Progenitor cell of endocrine pancreas (in vitro differentiated cells): ENCODE measurements around the gene DPPA2. TPM values are rescaled to one million over a fixed set of nuclear protein-coding genes. Genes with fewer than 3 reads are reported as not detected.

ENCODE experiments used
- DNase-seq: peaks from one replicate; pipeline ENCODE4 v3.0.0; 2021; ENCODE audit warnings: low spot score; ENCODE audit not compliant: unreplicated experiment
- H3K27ac Mint-ChIP-seq: 2 replicates; pipeline ENCODE4 v1.8.0; 2021; ENCODE audit warnings: mild to moderate bottlenecking, moderate library complexity, mixed read lengths
- H3K27me3 Mint-ChIP-seq: 2 replicates; pipeline ENCODE4 v1.8.0; 2021; ENCODE audit warnings: mixed read lengths
- H3K36me3 Mint-ChIP-seq: 2 replicates; pipeline ENCODE4 v1.8.0; 2022; ENCODE audit warnings: mixed read lengths; ENCODE audit not compliant: insufficient read depth
- H3K4me1 Mint-ChIP-seq: 2 replicates; pipeline ENCODE4 v1.8.0; 2021; ENCODE audit warnings: low read depth, mixed read lengths
- H3K4me3 Mint-ChIP-seq: 2 replicates; pipeline ENCODE4 v1.8.0; 2021; ENCODE audit warnings: low read depth, mild to moderate bottlenecking, moderate library complexity, mixed read lengths
- H3K9me3 Mint-ChIP-seq: 2 replicates; pipeline ENCODE4 v1.8.0; 2021; ENCODE audit warnings: low read depth, mixed read lengths
- CTCF ChIP-seq: fragments of 200-600 bp; sonication (generic); IDR thresholded peaks from one replicate; pipeline ENCODE4 v1.5.0; 2021; ENCODE audit warnings: antibody characterized with exemption, mild to moderate bottlenecking; ENCODE audit not compliant: unreplicated experiment
- total RNA-seq: library from RNA; stranded (reverse); gene quantifications from 2 replicates; pipeline ENCODE4 v1.2.1, GENCODE V29; 2021

The DPPA2 gene
- total RNA-seq, 1 donor from 2014 or later: 0.69 TPM

DNA sequence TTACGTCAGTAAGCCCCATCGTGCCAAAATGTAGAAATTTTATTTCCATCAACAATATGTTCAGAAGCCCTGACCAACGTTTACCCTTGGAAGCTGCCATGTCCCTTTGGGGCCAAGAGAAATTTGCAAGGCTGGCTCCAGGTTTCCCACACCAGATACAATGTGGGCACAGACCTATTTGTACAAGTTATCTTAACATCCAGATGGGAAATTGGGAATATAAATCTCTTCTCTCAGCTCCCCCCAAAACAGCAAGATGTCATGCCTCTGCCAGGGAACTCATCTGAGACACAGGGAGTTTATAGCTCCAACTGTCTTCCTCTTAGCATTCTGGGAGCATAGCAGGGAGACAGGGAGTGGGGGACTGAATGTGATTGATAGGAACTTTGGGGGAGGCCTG lies 9.3 kb upstream of the DPPA2 start:
- no peaks in the 10 kb centered on the region for H3K27me3 Mint-ChIP-seq
- no peak for TF ChIP-seq CTCF
- no peaks in the 10 kb centered on the region for H3K4me1 Mint-ChIP-seq
- no peak overlapping the region for H3K4me3 Mint-ChIP-seq
- no peak overlapping the region for H3K27ac Mint-ChIP-seq
- no peak for DNase-seq
- H3K9me3 Mint-ChIP-seq: no peaks in the 10 kb centered on the region
- H3K36me3 Mint-ChIP-seq: peaks cover 4% of the 10 kb centered on the region

GRCh38 chr3:109325109-109325508 lies 8.8 kb upstream of the DPPA2 start:
- no peak overlapping the region for H3K4me3 Mint-ChIP-seq
- DNase-seq: no peak
- H3K27ac Mint-ChIP-seq: no peak overlapping the region
- no peak for TF ChIP-seq CTCF
- no peaks in the 10 kb centered on the region for H3K9me3 Mint-ChIP-seq
- no peaks in the 10 kb centered on the region for H3K4me1 Mint-ChIP-seq
- H3K27me3 Mint-ChIP-seq: no peaks in the 10 kb centered on the region
- H3K36me3 Mint-ChIP-seq: peaks cover 4% of the 10 kb centered on the region

DNA sequence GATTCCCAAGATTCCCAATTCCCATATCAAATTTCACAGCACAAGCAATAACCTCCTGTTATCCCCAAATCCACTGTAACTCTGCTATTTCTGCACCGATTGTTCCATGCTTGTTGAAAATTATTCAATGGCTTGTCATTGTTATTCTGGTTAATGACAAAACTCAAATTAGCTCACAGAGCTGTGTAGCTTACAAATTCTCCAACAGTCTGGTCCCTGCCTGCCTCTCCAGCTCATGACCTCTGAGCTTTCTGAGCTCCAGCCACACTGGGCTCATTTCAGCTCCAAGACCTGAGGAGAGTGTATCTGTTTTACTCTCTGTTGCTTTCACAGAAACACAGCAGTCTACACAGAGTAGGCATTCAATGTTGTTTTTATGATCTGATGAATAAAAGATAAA lies 3.3 kb downstream of the DPPA2 start:
- no peaks in the 10 kb centered on the region for H3K9me3 Mint-ChIP-seq
- H3K27ac Mint-ChIP-seq: no peak overlapping the region
- no peaks in the 10 kb centered on the region for H3K27me3 Mint-ChIP-seq
- H3K4me3 Mint-ChIP-seq: no peak overlapping the region
- DNase-seq: no peak
- no peak for TF ChIP-seq CTCF
- H3K36me3 Mint-ChIP-seq: no peaks in the 10 kb centered on the region
- H3K4me1 Mint-ChIP-seq: no peaks in the 10 kb centered on the region

DNA sequence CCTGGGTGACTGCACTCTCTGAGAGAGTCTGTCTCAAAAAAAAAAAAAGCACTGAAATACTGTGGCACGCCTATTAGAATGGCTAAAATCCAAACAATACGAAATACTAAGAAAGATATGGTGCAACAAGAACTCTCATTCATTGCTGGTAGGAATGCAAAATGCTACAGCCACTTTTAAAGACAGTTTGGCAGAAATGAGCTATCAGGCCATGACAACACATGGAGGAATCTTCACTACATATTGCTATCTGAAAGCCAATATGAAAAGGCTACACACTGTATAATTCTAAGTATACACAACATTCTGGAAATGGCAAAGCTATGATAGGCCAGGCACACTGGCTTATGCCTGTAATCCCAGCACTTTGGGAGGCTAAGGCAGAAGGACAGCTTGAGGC lies 18.8 kb downstream of the DPPA2 start:
- Mint-ChIP-seq H3K27ac (no peak overlapping the region), H3K27me3 (no peaks in the 10 kb centered on the region), H3K4me1 (no peaks in the 10 kb centered on the region), H3K4me3 (no peak overlapping the region), H3K36me3 (no peaks in the 10 kb centered on the region), H3K9me3 (no peaks in the 10 kb centered on the region)
- no peak for TF ChIP-seq CTCF
- no peak for DNase-seq

DNA sequence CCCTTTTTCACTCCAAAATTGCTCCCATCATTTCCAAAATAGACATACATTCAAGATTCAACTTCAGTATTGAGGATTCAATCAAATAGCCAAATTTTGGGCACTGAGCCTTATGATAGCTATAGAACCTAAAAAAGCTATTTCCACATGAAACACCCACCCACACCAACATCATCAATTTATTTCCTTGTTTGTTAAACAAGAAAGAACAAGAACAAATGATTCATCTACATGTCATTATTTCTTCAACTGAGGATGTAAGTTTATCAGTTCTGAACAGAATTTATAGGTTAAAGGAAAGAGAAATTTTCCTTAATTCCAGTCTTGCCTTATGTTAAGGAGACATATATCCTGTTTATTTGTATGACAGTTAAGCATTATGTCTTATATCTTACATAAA lies 32.2 kb downstream of the DPPA2 start:
- H3K9me3 Mint-ChIP-seq: no peaks in the 10 kb centered on the region
- H3K27me3 Mint-ChIP-seq: no peaks in the 10 kb centered on the region
- no peak overlapping the region for H3K4me3 Mint-ChIP-seq
- no peak for TF ChIP-seq CTCF
- H3K4me1 Mint-ChIP-seq: no peaks in the 10 kb centered on the region
- no peaks in the 10 kb centered on the region for H3K36me3 Mint-ChIP-seq
- DNase-seq: no peak
- H3K27ac Mint-ChIP-seq: no peak overlapping the region
